SK-N-SH (cell line): ENCODE measurements around the gene NUDT1. TPM values are rescaled to one million over a fixed set of nuclear protein-coding genes. Genes with fewer than 3 reads are reported as not detected.

Experiments used
- CTCF ChIA-PET: fragments of 300-600, 350-600 bp; formaldehyde crosslinking; extraction: SDS; loops from one replicate; lab custom pipeline; 2021; lab: Yijun Ruan, JAX
- POLR2A ChIA-PET: fragments of 350-600 bp; sonication (Branson Sonifier 250); formaldehyde crosslinking; extraction: SDS; loops from one replicate; lab custom pipeline; 2020; ENCODE audit warnings: antibody characterized with exemption, inconsistent platforms; lab: Yijun Ruan, JAX
- DNase-seq: peaks from one replicate; pipeline ENCODE4 v3.0.0; 2012
- H2AFZ ChIP-seq: fragments of 200-600 bp; sonication (generic); 2 replicates; pipeline ENCODE4 v1.8.1; 2016; ENCODE audit warnings: antibody characterized with exemption, mild to moderate bottlenecking, low read depth
- H3F3A ChIP-seq: fragments of 200-600 bp; sonication (generic); replicated peaks from 2 replicates; pipeline ENCODE3; 2016; ENCODE audit warnings: antibody characterized with exemption, mild to moderate bottlenecking; ENCODE audit not compliant: insufficient read depth
- H3K27ac ChIP-seq, 2 experiments: fragments of 200-500 bp in 1 of 2; fragments of 200-600 bp in 1 of 2; sonication (Bioruptor generic) in 1 of 2; sonication (generic), shearing (Covaris generic) in 1 of 2; 2 replicates each; pipeline versions ENCODE4 v1.5.1 to v1.6.1; 2014 to 2016; ENCODE audit warnings: low read depth in 2 of 2, inconsistent platforms in 1 of 2, low read length in 1 of 2, mild to moderate bottlenecking in 1 of 2, mixed read lengths in 1 of 2
- H3K27me3 ChIP-seq: fragments of 200-600 bp; sonication (generic), shearing (Covaris generic); 2 replicates; pipeline ENCODE4 v1.6.1; 2016; ENCODE audit warnings: mixed run types; ENCODE audit not compliant: insufficient read depth
- H3K36me3 ChIP-seq, 2 experiments: fragments of 200-500 bp in 1 of 2; fragments of 200-600 bp in 1 of 2; sonication (Bioruptor generic) in 1 of 2; sonication (generic) in 1 of 2; replicated peaks in 1 of 2; 2 replicates each; pipeline versions ENCODE3 to v1.5.1; 2014 to 2016; ENCODE audit warnings: low read length in 1 of 2, mild to moderate bottlenecking in 1 of 2; ENCODE audit not compliant: insufficient read depth in 2 of 2, control insufficient read depth in 1 of 2
- H3K4me1 ChIP-seq, 2 experiments: fragments of 200-500 bp in 1 of 2; fragments of 200-600 bp in 1 of 2; sonication (Bioruptor generic) in 1 of 2; sonication (generic), shearing (Covaris generic) in 1 of 2; 2 replicates each; pipeline versions ENCODE4 v1.5.1 to v1.6.1; 2014 to 2016; ENCODE audit warnings: low read depth in 1 of 2, low read length in 1 of 2, mixed run types in 1 of 2; ENCODE audit not compliant: insufficient read depth in 2 of 2, control insufficient read depth in 1 of 2
- H3K4me2 ChIP-seq: fragments of 200-600 bp; sonication (generic), shearing (Covaris generic); 2 replicates; pipeline ENCODE4 v1.6.1; 2017; ENCODE audit warnings: mixed run types
- H3K4me3 ChIP-seq, 2 experiments: fragments of 200-500 bp in 1 of 2; fragments of 200-600 bp in 1 of 2; sonication (Bioruptor generic) in 1 of 2; sonication (generic), shearing (Covaris generic) in 1 of 2; 2 replicates each; pipeline versions ENCODE4 v1.5.1 to v1.8.1; 2014 to 2016; ENCODE audit warnings: low read depth in 2 of 2, inconsistent platforms in 1 of 2, low read length in 1 of 2, mild to moderate bottlenecking in 1 of 2, mixed read lengths in 1 of 2, moderate library complexity in 1 of 2
- H3K79me2 ChIP-seq: fragments of 200-600 bp; sonication (generic); 2 replicates; pipeline ENCODE4 v1.8.1; 2017; ENCODE audit warnings: mild to moderate bottlenecking; ENCODE audit not compliant: insufficient read depth
- H3K9ac ChIP-seq: fragments of 200-600 bp; sonication (generic); 2 replicates; pipeline ENCODE4 v1.6.1; 2017; ENCODE audit warnings: mixed run types
- H3K9me2 ChIP-seq: fragments of 200-600 bp; sonication (generic); 2 replicates; pipeline ENCODE4 v1.6.1; 2017; ENCODE audit warnings: mixed run types
- H3K9me3 ChIP-seq: fragments of 200-600 bp; sonication (generic); 2 replicates; pipeline ENCODE4 v1.6.1; 2017; ENCODE audit warnings: mixed run types, mild to moderate bottlenecking, moderate library complexity
- H4K20me1 ChIP-seq: fragments of 200-600 bp; sonication (generic); 2 replicates; pipeline ENCODE4 v1.6.1; 2017; ENCODE audit warnings: mild to moderate bottlenecking, mixed run types; ENCODE audit not compliant: insufficient read depth
- EP300 ChIP-seq, 2 experiments: IDR thresholded peaks; 2 replicates each; pipeline versions ENCODE4 v1.4.0 to v1.6.1; 2012; ENCODE audit warnings: borderline replicate concordance in 1 of 2, low read depth in 1 of 2, low read length in 1 of 2
- FOSL2 ChIP-seq: IDR thresholded peaks from 2 replicates; pipeline ENCODE4 v1.4.0; 2012; ENCODE audit warnings: low read depth, mild to moderate bottlenecking, moderate library complexity, borderline replicate concordance
- FOXJ3 ChIP-seq: sonication (generic); formaldehyde crosslinking; IDR thresholded peaks from 2 replicates; pipeline ENCODE4 v1.5.1; 2020; ENCODE audit warnings: mild to moderate bottlenecking, missing genetic modification reagents
- FOXM1 ChIP-seq: IDR thresholded peaks from 2 replicates; pipeline ENCODE4 v1.4.0; 2012; ENCODE audit warnings: low read depth, mild to moderate bottlenecking
- GATA2 ChIP-seq: sonication (generic); formaldehyde crosslinking; IDR thresholded peaks from 2 replicates; pipeline ENCODE4 v1.5.0; 2020; ENCODE audit warnings: mild to moderate bottlenecking, missing genetic modification reagents
- NRF1 ChIP-seq: IDR thresholded peaks from 2 replicates; pipeline ENCODE4 v1.6.1; 2012; ENCODE audit warnings: low read depth, mild to moderate bottlenecking, low read length
- RAD21 ChIP-seq: IDR thresholded peaks from 2 replicates; pipeline ENCODE4 v1.6.1; 2012; ENCODE audit warnings: mild to moderate bottlenecking, low read length
- RFX5 ChIP-seq: IDR thresholded peaks from 2 replicates; pipeline ENCODE4 v1.6.1; 2012; ENCODE audit warnings: mild to moderate bottlenecking, improper control_type of control experiment, low read length
- RXRA ChIP-seq: IDR thresholded peaks from 2 replicates; pipeline ENCODE4 v1.4.0; 2012; ENCODE audit warnings: low read depth, mild to moderate bottlenecking, borderline replicate concordance
- TCF12 ChIP-seq: IDR thresholded peaks from 2 replicates; pipeline ENCODE4 v1.4.0; 2012
- TEAD4 ChIP-seq: IDR thresholded peaks from 2 replicates; pipeline ENCODE4 v1.4.0; 2012; ENCODE audit warnings: mild to moderate bottlenecking, borderline replicate concordance; ENCODE audit not compliant: insufficient read depth
- USF2 ChIP-seq: fragments of 150-350 bp; IDR thresholded peaks from 2 replicates; pipeline ENCODE4 v1.6.1; 2017; ENCODE audit warnings: antibody characterized with exemption, low read length, low read depth, borderline replicate concordance
- WGBS: methylation state at CpG from one replicate; pipeline ENCODE4 v1.1.6; 2017; ENCODE audit warnings: low lambda C conversion rate; 5-methylcytosine and 5-hydroxymethylcytosine counted together
- polyA plus RNA-seq, 3 experiments: library from polyadenylated mRNA; depleted of rRNA; stranded (reverse); fragments of >200 nt; gene quantifications; 2 replicates each; pipeline ENCODE4 v1.2.3, GENCODE V29; 2012
- TF ChIP-seq, protein P1 (sequence below): IDR thresholded peaks from 2 replicates; pipeline ENCODE4 v1.4.0; 2012; ENCODE audit warnings: low read depth, borderline replicate concordance

NUDT1 gene
- polyA plus RNA-seq, 1 of the 3 experiments (the other 2 are of a cell fraction): 98.1 TPM

DNA sequence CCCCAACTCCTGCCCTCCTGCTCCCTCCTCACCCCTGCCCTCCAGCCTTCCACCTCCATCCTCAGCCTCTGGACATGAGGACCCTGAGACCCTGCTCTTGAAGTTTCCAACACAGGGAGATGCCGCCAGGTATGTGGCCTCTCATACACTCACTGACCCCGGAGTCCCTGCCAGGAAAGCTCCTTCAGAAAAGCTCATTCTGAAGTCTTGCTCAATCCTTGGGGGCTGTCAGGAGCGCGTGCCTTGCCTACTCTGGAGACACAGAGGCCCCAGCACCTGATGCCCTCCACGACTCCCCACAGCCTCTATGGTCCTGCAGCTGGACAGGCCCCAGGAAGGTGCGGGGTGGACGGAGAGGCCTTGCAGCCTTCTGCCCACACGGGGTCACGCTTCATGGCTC lies 11.0 kb downstream of the NUDT1 start (continued):
- TF ChIP-seq, protein P1, sequence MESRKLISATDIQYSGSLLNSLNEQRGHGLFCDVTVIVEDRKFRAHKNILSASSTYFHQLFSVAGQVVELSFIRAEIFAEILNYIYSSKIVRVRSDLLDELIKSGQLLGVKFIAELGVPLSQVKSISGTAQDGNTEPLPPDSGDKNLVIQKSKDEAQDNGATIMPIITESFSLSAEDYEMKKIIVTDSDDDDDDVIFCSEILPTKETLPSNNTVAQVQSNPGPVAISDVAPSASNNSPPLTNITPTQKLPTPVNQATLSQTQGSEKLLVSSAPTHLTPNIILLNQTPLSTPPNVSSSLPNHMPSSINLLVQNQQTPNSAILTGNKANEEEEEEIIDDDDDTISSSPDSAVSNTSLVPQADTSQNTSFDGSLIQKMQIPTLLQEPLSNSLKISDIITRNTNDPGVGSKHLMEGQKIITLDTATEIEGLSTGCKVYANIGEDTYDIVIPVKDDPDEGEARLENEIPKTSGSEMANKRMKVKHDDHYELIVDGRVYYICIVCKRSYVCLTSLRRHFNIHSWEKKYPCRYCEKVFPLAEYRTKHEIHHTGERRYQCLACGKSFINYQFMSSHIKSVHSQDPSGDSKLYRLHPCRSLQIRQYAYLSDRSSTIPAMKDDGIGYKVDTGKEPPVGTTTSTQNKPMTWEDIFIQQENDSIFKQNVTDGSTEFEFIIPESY: no peak
- TF ChIP-seq EP300 (IDR thresholded peaks at IDR 0.05; ENCODE audit: borderline replicate concordance in 1 of 2, low read depth in 1 of 2, low read length in 1 of 2): no peak
- TF ChIP-seq RXRA: no peak
- no peak for TF ChIP-seq TCF12
- TF ChIP-seq FOXJ3: no peak

DNA sequence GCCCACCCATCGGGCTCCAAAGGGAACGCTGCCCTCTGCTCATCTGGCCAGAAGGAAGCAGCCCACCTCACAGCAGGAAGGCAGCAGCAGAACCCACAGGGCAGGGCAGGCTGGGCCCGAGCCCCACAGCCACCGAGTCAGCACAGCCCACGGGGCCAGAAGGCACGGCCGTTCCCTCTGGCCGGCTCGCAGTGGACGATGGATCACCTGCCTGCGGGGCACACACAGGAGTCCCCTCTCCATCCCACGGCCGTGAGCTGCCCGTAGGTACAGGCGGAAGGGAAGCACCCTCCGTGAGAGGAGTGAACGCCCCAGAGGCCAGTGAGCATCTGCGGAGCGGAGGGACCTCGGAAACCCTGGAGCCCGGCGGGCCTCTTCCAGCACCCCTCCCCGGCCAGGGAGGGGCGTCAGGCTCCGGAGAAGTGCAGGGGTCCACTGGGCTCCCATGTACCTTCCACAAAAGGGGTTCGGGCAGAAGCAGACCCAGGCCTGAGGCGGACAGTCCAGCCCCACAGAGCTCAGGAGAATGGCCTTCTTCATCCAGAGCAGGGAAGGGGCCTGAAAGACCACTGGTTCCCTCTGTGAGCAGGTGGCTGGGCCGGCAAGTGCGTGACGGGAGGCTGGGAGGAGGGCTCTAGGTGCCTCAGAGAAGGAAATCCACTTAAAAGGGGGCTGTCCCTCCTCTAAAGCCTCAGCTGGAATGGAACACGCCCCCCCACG lies 11.7 kb downstream of the NUDT1 start:
- H3K9me3 ChIP-seq: no peaks in the 10 kb centered on the region
- TF ChIP-seq RFX5: no peak
- no peak for TF ChIP-seq USF2
- no peak for TF ChIP-seq TEAD4
- no peak for TF ChIP-seq NRF1
- TF ChIP-seq FOXM1: no peak
- no peak for TF ChIP-seq RXRA
- no peak for TF ChIP-seq GATA2 (CRISPR knock-in tag)
- no peak for TF ChIP-seq FOSL2
- TF ChIP-seq RAD21: no peak
- no peaks in the 10 kb centered on the region for H4K20me1 ChIP-seq
- ChIA-PET CTCF (interaction anchor here (0.7 to 2.9 kb wide), 4 partner anchors 8 to 94 kb away, joined by 3 to 16 read pairs (median 3); no protein-coding TSS in a partner anchor), POLR2A (interaction anchor here (0.6 kb wide), 1 partner anchor 12 kb away, joined by 3 read pairs; no protein-coding TSS in a partner anchor)
- H2AFZ ChIP-seq: no peak overlapping the region
- peaks cover 0 to 20% of the 10 kb centered on the region in 2 experiments for H3K36me3 ChIP-seq
- no peak overlapping the region for H3K4me2 ChIP-seq
- peaks cover 5 to 11% of the 10 kb centered on the region in 2 experiments; a peak in 3 of 4 replicates for H3K4me1 ChIP-seq
- no peak overlapping the region for H3K9ac ChIP-seq
- no peaks in the 10 kb centered on the region for H3K9me2 ChIP-seq
- no peak overlapping the region for H3K4me3 ChIP-seq
- H3K79me2 ChIP-seq: no peaks in the 10 kb centered on the region; the same call in 1 of the 2 replicates
- peak; percentile 41 for DNase-seq
- WGBS: 94% methylated on average over 28 of the region's 32 CpGs
- H3K27ac ChIP-seq: no peak overlapping the region
- H3F3A ChIP-seq: peaks cover 19% of the 10 kb centered on the region
- no peaks in the 10 kb centered on the region for H3K27me3 ChIP-seq
